HCT116 (cell line): Measurements from ENCODE around the gene ABCC5. TPM values are rescaled to one million over a fixed set of nuclear protein-coding genes. Genes with fewer than 3 reads are reported as not detected.

Experiments used
- ATAC-seq: fragments of 200-7000 bp; cut with Tn5 transposase; 2 replicates; pipeline ENCODE4 v1.9.1; 2020; ENCODE audit warnings: mild to moderate bottlenecking, moderate library complexity
- BruUV-seq: library from RNA; stranded (reverse); fragments of 400-500 nt; replicated peaks from 2 replicates; lab custom pipeline; 2021; lab: Mats Ljungman, UMichigan
- CTCF ChIA-PET: fragments of 300-600 bp; sonication (Branson Sonifier 250); formaldehyde crosslinking; loops from one replicate; lab custom pipeline; 2021; ENCODE audit warnings: antibody characterized with exemption; lab: Charles Lee
- POLR2A ChIA-PET: fragments of 300-600, 350-600 bp; sonication (Branson Sonifier 250); formaldehyde crosslinking; loops from one replicate; lab custom pipeline; 2021; ENCODE audit warnings: antibody characterized with exemption; lab: Charles Lee
- RAD21 ChIA-PET, 2 experiments: fragments of 300-600 bp; sonication (Branson Sonifier 250); formaldehyde crosslinking; loops; one replicate each; lab custom pipeline; 2023; ENCODE audit warnings: low total read pairs in 2 of 2; ENCODE audit not compliant: uncharacterized antibody in 2 of 2, unreplicated experiment in 2 of 2, low non-redundant PET in 1 of 2; lab: Charles Lee
- DNase-seq: peaks from one replicate; pipeline ENCODE4 v3.0.0-alpha.2; 2010; ENCODE audit warnings: low read depth, low spot score
- H2AFZ ChIP-seq: fragments of 200-600 bp; shearing (Covaris generic), sonication (generic); 2 replicates; pipeline ENCODE4 v1.6.1; 2017; ENCODE audit warnings: low read depth, mixed run types, mixed read lengths, antibody characterized with exemption, low read length; ENCODE audit not compliant: poor library complexity, severe bottlenecking
- H3K27ac ChIP-seq: 2 replicates; pipeline ENCODE4 v1.5.1; 2012; ENCODE audit warnings: low read depth, low read length
- H3K27me3 ChIP-seq: fragments of 200-600 bp; sonication (generic); 2 replicates; pipeline ENCODE4 v1.6.1; 2016; ENCODE audit warnings: mixed run types, low read length, mixed read lengths; ENCODE audit not compliant: insufficient read depth
- H3K36me3 ChIP-seq, 2 experiments: fragments of 200-500 bp in 1 of 2; fragments of 200-600 bp in 1 of 2; sonication (Bioruptor generic) in 1 of 2; sonication (generic) in 1 of 2; 2 replicates each; pipeline versions ENCODE4 v1.5.1 to v1.6.1; 2014 to 2016; ENCODE audit warnings: low read length in 2 of 2, inconsistent platforms in 1 of 2, mixed read lengths in 1 of 2, mixed run types in 1 of 2; ENCODE audit not compliant: insufficient read depth in 2 of 2, control insufficient read depth in 1 of 2
- H3K4me1 ChIP-seq, 2 experiments: fragments of 200-600 bp in 1 of 2; sonication (generic) in 1 of 2; 2 replicates each; pipeline versions ENCODE4 v1.5.1 to v1.6.1; 2012 to 2017; ENCODE audit warnings: low read length in 2 of 2, inconsistent platforms in 1 of 2, mild to moderate bottlenecking in 1 of 2, mixed read lengths in 1 of 2, mixed run types in 1 of 2, moderate library complexity in 1 of 2; ENCODE audit not compliant: insufficient read depth in 2 of 2, control insufficient read depth in 1 of 2
- H3K4me2 ChIP-seq: fragments of 200-600 bp; sonication (generic); 2 replicates; pipeline ENCODE4 v1.6.1; 2017; ENCODE audit warnings: mixed run types, low read length, mixed read lengths
- H3K4me3 ChIP-seq, 2 experiments: fragments of 200-600 bp in 1 of 2; sonication (generic) in 1 of 2; replicated peaks in 1 of 2; 2 replicates each; pipeline ENCODE4 v1.5.1; 2011 to 2016; ENCODE audit warnings: low read length in 2 of 2, control low read depth in 1 of 2, low read depth in 1 of 2, mild to moderate bottlenecking in 1 of 2, mixed read lengths in 1 of 2, mixed run types in 1 of 2
- H3K79me2 ChIP-seq: fragments of 200-600 bp; sonication (generic); 2 replicates; pipeline ENCODE4 v1.6.1; 2017; ENCODE audit warnings: mild to moderate bottlenecking, mixed run types, low read length, moderate library complexity, mixed read lengths; ENCODE audit not compliant: insufficient read depth
- H3K9ac ChIP-seq: fragments of 200-600 bp; sonication (generic); 2 replicates; pipeline ENCODE4 v1.6.1; 2016; ENCODE audit warnings: low read length, mixed read lengths
- H3K9me2 ChIP-seq: fragments of 200-600 bp; sonication (generic), shearing (Covaris generic); 2 replicates; pipeline ENCODE4 v1.6.1; 2017; ENCODE audit warnings: mixed run types, mild to moderate bottlenecking, moderate library complexity; ENCODE audit not compliant: insufficient read depth
- H3K9me3 ChIP-seq, 2 experiments: fragments of 200-500 bp in 1 of 2; fragments of 200-600 bp in 1 of 2; sonication (Bioruptor generic) in 1 of 2; sonication (generic) in 1 of 2; 2 replicates each; pipeline ENCODE4 v1.6.1; 2014 to 2017; ENCODE audit warnings: low read length in 2 of 2, mixed read lengths in 2 of 2, inconsistent platforms in 1 of 2, low read depth in 1 of 2, mild to moderate bottlenecking in 1 of 2, mixed run types in 1 of 2, moderate library complexity in 1 of 2; ENCODE audit not compliant: control insufficient read depth in 1 of 2, insufficient read depth in 1 of 2
- H4K20me1 ChIP-seq: fragments of 200-600 bp; sonication (generic), shearing (Covaris generic); 2 replicates; pipeline ENCODE4 v1.6.1; 2017; ENCODE audit warnings: mixed run types, mild to moderate bottlenecking, moderate library complexity; ENCODE audit not compliant: insufficient read depth
- ATF3 ChIP-seq: IDR thresholded peaks from 2 replicates; pipeline ENCODE4 v1.6.1; 2012
- CEBPB ChIP-seq: IDR thresholded peaks from 2 replicates; pipeline ENCODE4 v1.6.1; 2012; ENCODE audit warnings: low read depth
- EGR1 ChIP-seq: IDR thresholded peaks from 2 replicates; pipeline ENCODE4 v1.6.1; 2012; ENCODE audit warnings: low read depth
- ELF1 ChIP-seq: IDR thresholded peaks from 2 replicates; pipeline ENCODE4 v1.6.1; 2012; ENCODE audit warnings: low read depth, borderline replicate concordance
- EZH2phosphoT487 ChIP-seq: fragments of 200-600 bp; IDR thresholded peaks from 2 replicates; pipeline ENCODE4 v1.6.1; 2018; ENCODE audit warnings: antibody characterized with exemption, borderline replicate concordance
- FOSL1 ChIP-seq: IDR thresholded peaks from 2 replicates; pipeline ENCODE4 v1.6.1; 2012; ENCODE audit warnings: low read depth
- JUND ChIP-seq: IDR thresholded peaks from 2 replicates; pipeline ENCODE4 v1.6.1; 2012
- POLR2AphosphoS5 ChIP-seq: IDR thresholded peaks from 2 replicates; pipeline ENCODE4 v1.6.1; 2011; ENCODE audit warnings: mild to moderate bottlenecking, low read depth, low read length, moderate library complexity
- RAD21 ChIP-seq: IDR thresholded peaks from 2 replicates; pipeline ENCODE4 v1.6.1; 2012; ENCODE audit warnings: low read depth, mild to moderate bottlenecking
- REST ChIP-seq: IDR thresholded peaks from 2 replicates; pipeline ENCODE4 v1.6.1; 2012; ENCODE audit warnings: low read depth
- SIN3A ChIP-seq: IDR thresholded peaks from 2 replicates; pipeline ENCODE4 v1.6.1; 2012; ENCODE audit warnings: low read depth
- SP1 ChIP-seq: IDR thresholded peaks from 2 replicates; pipeline ENCODE4 v1.6.1; 2012; ENCODE audit warnings: low read depth
- TCF7L2 ChIP-seq: IDR thresholded peaks from 2 replicates; pipeline ENCODE4 v1.7.0; 2011; ENCODE audit warnings: borderline replicate concordance, inconsistent platforms; ENCODE audit not compliant: insufficient read depth, insufficient read length; ENCODE audit errors: extremely low read depth
- YY1 ChIP-seq: IDR thresholded peaks from 2 replicates; pipeline ENCODE4 v1.6.1; 2011; ENCODE audit warnings: low read length, low read depth, moderate library complexity, mild to moderate bottlenecking; ENCODE audit not compliant: insufficient replicate concordance; ENCODE audit errors: extremely low read depth
- ZFX ChIP-seq: fragments of 450-650 bp; IDR thresholded peaks from 2 replicates; pipeline ENCODE4 v1.6.1; 2017
- ZNF274 ChIP-seq: fragments of 200-500 bp; sonication (Bioruptor generic); IDR thresholded peaks from 2 replicates; pipeline ENCODE4 v1.6.1; 2014; ENCODE audit warnings: mild to moderate bottlenecking, low read depth, low read length, inconsistent platforms
- intact Hi-C: fragments of 100-400 bp; cut with micrococcal nuclease; formaldehyde crosslinking; loops from 2 replicates; pipeline ENCODE4 v1.10.0; 2022
- total RNA-seq: library from RNA; stranded (reverse); gene quantifications from one replicate; pipeline ENCODE4 v1.2.1, GENCODE V29; 2021; ENCODE audit not compliant: unreplicated experiment

ABCC5 gene
- total RNA-seq, 1 experiment from 2014 or later = 16.9 TPM

GRCh38 chr3:184031187-184031792 lies 13.6 kb upstream of the ABCC5 start, which contains the start of gene HTR3D (continued):
- TF ChIP-seq REST = no peak
- no peak for TF ChIP-seq ATF3
- TF ChIP-seq CEBPB = no peak
- no peak for TF ChIP-seq YY1
- no peak for TF ChIP-seq JUND
- TF ChIP-seq SIN3A = no peak
- no peak for TF ChIP-seq ZNF274

- H3K4me1 ChIP-seq = no peaks in the 10 kb centered on the region
- RAD21 ChIA-PET = no interaction called here
- POLR2A ChIA-PET = no interaction called here
- no peak overlapping the region for H2AFZ ChIP-seq
- no TSS peak for BruUV-seq
- no peaks in the 10 kb centered on the region for H3K9me2 ChIP-seq
- CTCF ChIA-PET = no interaction called here
- ATAC-seq (no peak), DNase-seq (no peak)
- H3K36me3 ChIP-seq = no peaks in the 10 kb centered on the region
- H3K4me3 ChIP-seq = no peak overlapping the region
- H3K27ac ChIP-seq = no peak overlapping the region
- intact Hi-C loops = no loop called here
- no peak overlapping the region for H3K9ac ChIP-seq
- peaks cover 6% of the 10 kb centered on the region; the same call in 1 of the 2 replicates for H3K27me3 ChIP-seq
- TF ChIP-seq EGR1 (no peak), FOSL1 (no peak), ATF3 (no peak), EZH2phosphoT487 (no peak), JUND (no peak), RAD21 (no peak), ELF1 (no peak), TCF7L2 (no peak), ZFX (no peak), SP1 (no peak), SIN3A (no peak), POLR2AphosphoS5 (no peak)
- H3K9me3 ChIP-seq = no peaks in the 10 kb centered on the region
- H4K20me1 ChIP-seq = no peaks in the 10 kb centered on the region
- no peaks in the 10 kb centered on the region for H3K79me2 ChIP-seq
- H3K4me2 ChIP-seq = no peak overlapping the region
These were observed 12.9 kb upstream of the ABCC5 start for GRCh38 chr3:184030536-184030935.
